Nephron (organoid): Measurements from ENCODE around the gene LHFPL6.

Source experiments
- H3K27ac Mint-ChIP-seq, 3 experiments: 2 replicates each; pipeline ENCODE4 v1.8.0; 2020; ENCODE audit warnings: mixed read lengths in 3 of 3, mild to moderate bottlenecking in 2 of 3, moderate library complexity in 1 of 3
- H3K27me3 Mint-ChIP-seq: 2 replicates; pipeline ENCODE4 v1.8.0; 2021; ENCODE audit warnings: low read depth, mild to moderate bottlenecking, moderate library complexity, mixed read lengths
- H3K36me3 Mint-ChIP-seq: 2 replicates; pipeline ENCODE4 v1.8.0; 2020; ENCODE audit warnings: low read depth, mixed read lengths
- H3K4me1 Mint-ChIP-seq: 2 replicates; pipeline ENCODE4 v1.8.0; 2020; ENCODE audit warnings: mixed read lengths
- H3K4me3 Mint-ChIP-seq, 3 experiments: 2 replicates each; pipeline ENCODE4 v1.8.0; 2020; ENCODE audit warnings: mild to moderate bottlenecking in 3 of 3, mixed read lengths in 3 of 3, moderate library complexity in 2 of 3
- H3K9me3 Mint-ChIP-seq: 2 replicates; pipeline ENCODE4 v1.8.0; 2020; ENCODE audit warnings: mixed read lengths
- TF ChIP-seq, protein P1 (sequence below), 3 experiments: fragments of 200-600 bp; sonication (generic); IDR thresholded peaks; one replicate each; pipeline ENCODE4 v1.5.0; 2021; ENCODE audit warnings: antibody characterized with exemption in 3 of 3; ENCODE audit not compliant: unreplicated experiment in 3 of 3

LHFPL6 gene

DNA sequence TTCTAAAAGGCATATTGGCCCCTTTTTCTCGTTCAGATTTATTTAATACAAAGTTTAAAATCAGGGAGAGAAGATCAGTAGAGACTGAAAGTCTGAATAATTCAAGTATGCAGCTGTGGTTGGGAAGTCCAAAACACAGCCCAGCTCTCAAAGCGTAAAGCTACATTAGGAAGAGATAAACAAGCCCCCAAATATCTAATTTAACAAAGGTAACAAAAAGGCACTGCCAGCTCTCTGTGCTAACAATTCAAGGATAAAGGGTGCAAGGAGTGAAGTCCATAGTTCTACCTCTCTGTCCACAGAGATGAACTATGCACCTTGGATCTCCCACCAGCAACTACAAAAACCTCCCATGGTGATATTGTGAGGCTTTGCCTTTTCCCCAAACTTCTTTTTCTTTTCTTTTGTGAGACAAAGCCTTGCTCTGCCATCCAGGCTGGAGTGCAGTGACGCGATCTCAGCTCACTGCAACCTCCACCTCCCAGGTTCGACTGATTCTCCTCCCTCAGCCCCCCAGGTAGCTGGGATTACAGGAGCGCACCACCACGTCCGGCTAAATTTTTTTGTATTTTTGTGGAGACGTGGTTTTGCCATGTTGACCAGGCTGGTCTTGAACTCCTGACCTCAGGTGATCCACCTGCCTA, 104.4 kb downstream of the LHFPL6 start:
- peaks cover 43% of the 10 kb centered on the region for H3K4me1 Mint-ChIP-seq
- no peak overlapping the region for H3K4me3 Mint-ChIP-seq
- peak overlapping the region in 1 of 3 experiments; percentile 9 for H3K27ac Mint-ChIP-seq
- no peaks in the 10 kb centered on the region for H3K9me3 Mint-ChIP-seq
- TF ChIP-seq, protein P1, sequence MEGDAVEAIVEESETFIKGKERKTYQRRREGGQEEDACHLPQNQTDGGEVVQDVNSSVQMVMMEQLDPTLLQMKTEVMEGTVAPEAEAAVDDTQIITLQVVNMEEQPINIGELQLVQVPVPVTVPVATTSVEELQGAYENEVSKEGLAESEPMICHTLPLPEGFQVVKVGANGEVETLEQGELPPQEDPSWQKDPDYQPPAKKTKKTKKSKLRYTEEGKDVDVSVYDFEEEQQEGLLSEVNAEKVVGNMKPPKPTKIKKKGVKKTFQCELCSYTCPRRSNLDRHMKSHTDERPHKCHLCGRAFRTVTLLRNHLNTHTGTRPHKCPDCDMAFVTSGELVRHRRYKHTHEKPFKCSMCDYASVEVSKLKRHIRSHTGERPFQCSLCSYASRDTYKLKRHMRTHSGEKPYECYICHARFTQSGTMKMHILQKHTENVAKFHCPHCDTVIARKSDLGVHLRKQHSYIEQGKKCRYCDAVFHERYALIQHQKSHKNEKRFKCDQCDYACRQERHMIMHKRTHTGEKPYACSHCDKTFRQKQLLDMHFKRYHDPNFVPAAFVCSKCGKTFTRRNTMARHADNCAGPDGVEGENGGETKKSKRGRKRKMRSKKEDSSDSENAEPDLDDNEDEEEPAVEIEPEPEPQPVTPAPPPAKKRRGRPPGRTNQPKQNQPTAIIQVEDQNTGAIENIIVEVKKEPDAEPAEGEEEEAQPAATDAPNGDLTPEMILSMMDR (IDR thresholded peaks at IDR 0.05; ENCODE audit: unreplicated experiment in 3 of 3), result no peak
- H3K27me3 Mint-ChIP-seq, result no peaks in the 10 kb centered on the region
- no peaks in the 10 kb centered on the region for H3K36me3 Mint-ChIP-seq

- H3K4me3 Mint-ChIP-seq, result no peak overlapping the region
- no peak overlapping the region for H3K27ac Mint-ChIP-seq
- H3K9me3 Mint-ChIP-seq, result no peaks in the 10 kb centered on the region
- H3K4me1 Mint-ChIP-seq, result peaks cover 38% of the 10 kb centered on the region
- H3K36me3 Mint-ChIP-seq, result no peaks in the 10 kb centered on the region
- H3K27me3 Mint-ChIP-seq, result no peaks in the 10 kb centered on the region
- TF ChIP-seq, protein P1 (IDR thresholded peaks at IDR 0.05; ENCODE audit: unreplicated experiment in 3 of 3), result no peak
Observed at GRCh38 chr13:39496506-39496905, 106.5 kb downstream of the LHFPL6 start.

GRCh38 chr13:39494633-39495032, 108.4 kb downstream of the LHFPL6 start:
- TF ChIP-seq, protein P1 (IDR thresholded peaks at IDR 0.05; ENCODE audit: unreplicated experiment in 3 of 3), result no peak
- peaks cover 37% of the 10 kb centered on the region for H3K4me1 Mint-ChIP-seq
- H3K27ac Mint-ChIP-seq, result no peak overlapping the region
- H3K27me3 Mint-ChIP-seq, result no peaks in the 10 kb centered on the region
- no peaks in the 10 kb centered on the region for H3K36me3 Mint-ChIP-seq
- H3K9me3 Mint-ChIP-seq, result no peaks in the 10 kb centered on the region
- H3K4me3 Mint-ChIP-seq, result no peak overlapping the region

- H3K27me3 Mint-ChIP-seq, result no peaks in the 10 kb centered on the region
- no peaks in the 10 kb centered on the region for H3K36me3 Mint-ChIP-seq
- TF ChIP-seq, protein P1 (IDR thresholded peaks at IDR 0.05; ENCODE audit: unreplicated experiment in 3 of 3), result no peak
- H3K4me1 Mint-ChIP-seq, result peaks cover 33% of the 10 kb centered on the region
- H3K27ac Mint-ChIP-seq, result no peak overlapping the region
- H3K9me3 Mint-ChIP-seq, result no peaks in the 10 kb centered on the region
- no peak overlapping the region for H3K4me3 Mint-ChIP-seq
Observed at GRCh38 chr13:39494006-39494405, 109.0 kb downstream of the LHFPL6 start.

GRCh38 chr13:39490136-39490535, 112.9 kb downstream of the LHFPL6 start:
- H3K36me3 Mint-ChIP-seq, result no peaks in the 10 kb centered on the region
- TF ChIP-seq, protein P1 (IDR thresholded peaks at IDR 0.05; ENCODE audit: unreplicated experiment in 3 of 3), result no peak
- no peak overlapping the region for H3K27ac Mint-ChIP-seq

GRCh38 chr13:39486758-39487157, 116.2 kb downstream of the LHFPL6 start:
- TF ChIP-seq, protein P1 (IDR thresholded peaks at IDR 0.05; ENCODE audit: unreplicated experiment in 3 of 3), result no peak
- peaks cover 58% of the 10 kb centered on the region for H3K4me1 Mint-ChIP-seq
- H3K4me3 Mint-ChIP-seq, result no peak overlapping the region
- H3K36me3 Mint-ChIP-seq, result no peaks in the 10 kb centered on the region
- no peaks in the 10 kb centered on the region for H3K9me3 Mint-ChIP-seq
- H3K27ac Mint-ChIP-seq, result peak overlapping the region in 1 of 3 experiments; percentile 12
- no peaks in the 10 kb centered on the region for H3K27me3 Mint-ChIP-seq

More at GRCh38 chr13:39490136-39490535, 112.9 kb downstream of the LHFPL6 start:
- Mint-ChIP-seq H3K4me3 (no peak overlapping the region), H3K27me3 (no peaks in the 10 kb centered on the region), H3K9me3 (no peaks in the 10 kb centered on the region), H3K4me1 (peaks cover 35% of the 10 kb centered on the region)
